ENCODE data around the gene PHF21A.

GRCh38 chr11:46026606-46027293 lies 94.5 kb downstream of the PHF21A start:
- TF ChIP-seq CTCF (conservative IDR thresholded peaks at IDR 0.05; ENCODE audit: low read depth, low read length) (no peak), EZH2 (IDR thresholded peaks at IDR 0.05; ENCODE audit: low read length, unreplicated experiment) (no peak), EZH2phosphoT487 (IDR thresholded peaks at IDR 0.05; ENCODE audit: borderline replicate concordance, low read length) (no peak)
